MM.1S (cell line): ENCODE measurements around the gene CNTNAP2.

ENCODE experiments used
- DNase-seq: peaks from one replicate; pipeline ENCODE4 v3.0.0-alpha.2; 2015
- H2AFZ ChIP-seq: fragments of 300-600 bp; sonication (generic); 2 replicates; pipeline ENCODE4 v1.6.0; 2016; ENCODE audit warnings: antibody characterized with exemption, low read length
- H3F3A ChIP-seq: fragments of 300-600 bp; sonication (generic); 2 replicates; pipeline ENCODE4 v1.6.1; 2016; ENCODE audit warnings: mild to moderate bottlenecking, antibody characterized with exemption, low read length, moderate library complexity, mixed read lengths; ENCODE audit not compliant: insufficient read depth
- H3K27ac ChIP-seq: fragments of 300-600 bp; sonication (generic); 2 replicates; pipeline ENCODE4 v1.5.1; 2016; ENCODE audit warnings: mild to moderate bottlenecking, low read length
- H3K27me3 ChIP-seq: fragments of 300-600 bp; sonication (generic); replicated peaks from 2 replicates; pipeline ENCODE4 v1.6.0; 2016; ENCODE audit warnings: low read length; ENCODE audit not compliant: insufficient read depth
- H3K36me3 ChIP-seq: fragments of 300-600 bp; sonication (generic); replicated peaks from 2 replicates; pipeline ENCODE4 v1.6.1; 2016; ENCODE audit warnings: mild to moderate bottlenecking, low read length, mixed read lengths; ENCODE audit not compliant: insufficient read depth
- H3K4me1 ChIP-seq: fragments of 300-600 bp; sonication (generic); 2 replicates; pipeline ENCODE4 v1.6.1; 2016; ENCODE audit warnings: low read length, mixed read lengths
- H3K4me2 ChIP-seq: fragments of 300-600 bp; sonication (generic); 2 replicates; pipeline ENCODE4 v1.6.0; 2016; ENCODE audit warnings: low read depth, low read length
- H3K4me3 ChIP-seq: fragments of 300-600 bp; sonication (generic); 2 replicates; pipeline ENCODE4 v1.5.1; 2016; ENCODE audit warnings: low read length, mixed read lengths
- H3K79me2 ChIP-seq: fragments of 300-600 bp; sonication (generic); 2 replicates; pipeline ENCODE4 v1.6.1; 2016; ENCODE audit warnings: mixed run types, low read length, mixed read lengths
- H3K9ac ChIP-seq: fragments of 300-600 bp; sonication (generic); 2 replicates; pipeline ENCODE4 v1.6.1; 2016; ENCODE audit warnings: low read length, mixed read lengths
- H3K9me2 ChIP-seq: fragments of 300-600 bp; sonication (generic); replicated peaks from 2 replicates; pipeline ENCODE4 v1.6.1; 2016; ENCODE audit warnings: mild to moderate bottlenecking, low read length, mixed read lengths; ENCODE audit not compliant: insufficient read depth
- H3K9me3 ChIP-seq: fragments of 300-600 bp; sonication (generic); replicated peaks from 2 replicates; pipeline ENCODE4 v1.6.1; 2016; ENCODE audit warnings: mild to moderate bottlenecking, low read length, mixed read lengths; ENCODE audit not compliant: insufficient read depth
- H4K20me1 ChIP-seq: fragments of 300-600 bp; sonication (generic); 2 replicates; pipeline ENCODE4 v1.6.1; 2016; ENCODE audit warnings: mild to moderate bottlenecking, low read length, moderate library complexity, mixed read lengths; ENCODE audit not compliant: insufficient read depth
- EZH2 ChIP-seq: fragments of 300-600 bp; sonication (generic); optimal IDR thresholded peaks from 2 replicates; pipeline ENCODE3; 2017; ENCODE audit warnings: low read depth, mild to moderate bottlenecking, antibody characterized with exemption, low read length, mixed read lengths
- EZH2phosphoT487 ChIP-seq: fragments of 300-600 bp; sonication (generic); IDR thresholded peaks from 2 replicates; pipeline ENCODE4 v1.6.1; 2018; ENCODE audit warnings: antibody characterized with exemption, low read length
- TF ChIP-seq, protein P1 (sequence below): fragments of 300-600 bp; sonication (generic); IDR thresholded peaks from 2 replicates; pipeline ENCODE4 v1.5.1; 2016; ENCODE audit warnings: antibody characterized with exemption, low read length, mixed read lengths

Gene CNTNAP2

DNA sequence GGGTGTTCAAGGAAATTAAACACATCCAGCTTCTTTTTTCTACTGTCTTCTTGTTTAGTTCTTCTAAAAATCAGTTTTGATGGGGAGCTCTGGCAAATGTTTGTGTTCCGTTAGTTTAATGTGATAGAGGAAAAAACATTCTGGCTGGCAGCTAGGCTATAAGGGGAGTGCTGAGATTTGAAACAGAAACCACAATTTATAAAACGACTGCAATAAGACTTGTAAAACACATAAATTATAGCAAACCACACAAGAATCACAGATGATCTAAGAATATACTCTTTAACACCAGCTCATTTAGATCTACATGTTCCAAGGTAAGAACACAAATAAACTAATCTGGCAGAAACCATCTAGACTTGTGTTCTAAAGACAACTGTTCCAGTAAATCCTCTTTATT, 425.5 kb downstream of the CNTNAP2 start:
- DNase-seq = no peak
- H3K27ac ChIP-seq = no peak overlapping the region
- H3K9me2 ChIP-seq = no peaks in the 10 kb centered on the region

DNA sequence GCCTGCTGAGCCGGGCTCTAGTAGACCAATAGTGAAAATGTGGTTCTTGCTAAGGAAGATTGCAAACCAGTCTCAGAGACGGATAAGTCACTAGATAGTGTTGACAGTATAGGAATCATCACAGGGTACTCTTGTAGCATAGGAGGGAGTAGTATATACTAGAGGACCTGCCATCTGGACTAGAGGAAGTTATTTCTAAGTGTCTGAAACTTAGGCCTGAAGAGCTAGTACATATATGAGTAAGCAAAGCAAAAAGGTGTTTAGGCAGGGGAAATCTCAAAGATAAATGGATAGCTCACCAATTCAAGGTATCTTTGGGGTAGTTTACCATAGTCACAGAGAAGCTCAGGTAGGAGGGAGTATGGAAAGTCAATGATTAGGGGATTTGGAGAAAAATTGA, 428.1 kb downstream of the CNTNAP2 start:
- no peaks in the 10 kb centered on the region for H3K4me1 ChIP-seq
- H3K27me3 ChIP-seq = no peaks in the 10 kb centered on the region
- no peak overlapping the region for H3K27ac ChIP-seq
- H3K4me3 ChIP-seq = no peak overlapping the region
- H3F3A ChIP-seq = no peaks in the 10 kb centered on the region
- no peaks in the 10 kb centered on the region for H4K20me1 ChIP-seq
- H3K9me3 ChIP-seq = no peaks in the 10 kb centered on the region
- no peaks in the 10 kb centered on the region for H3K79me2 ChIP-seq
- TF ChIP-seq EZH2phosphoT487 = no peak
- TF ChIP-seq EZH2 = no peak
- TF ChIP-seq, protein P1, sequence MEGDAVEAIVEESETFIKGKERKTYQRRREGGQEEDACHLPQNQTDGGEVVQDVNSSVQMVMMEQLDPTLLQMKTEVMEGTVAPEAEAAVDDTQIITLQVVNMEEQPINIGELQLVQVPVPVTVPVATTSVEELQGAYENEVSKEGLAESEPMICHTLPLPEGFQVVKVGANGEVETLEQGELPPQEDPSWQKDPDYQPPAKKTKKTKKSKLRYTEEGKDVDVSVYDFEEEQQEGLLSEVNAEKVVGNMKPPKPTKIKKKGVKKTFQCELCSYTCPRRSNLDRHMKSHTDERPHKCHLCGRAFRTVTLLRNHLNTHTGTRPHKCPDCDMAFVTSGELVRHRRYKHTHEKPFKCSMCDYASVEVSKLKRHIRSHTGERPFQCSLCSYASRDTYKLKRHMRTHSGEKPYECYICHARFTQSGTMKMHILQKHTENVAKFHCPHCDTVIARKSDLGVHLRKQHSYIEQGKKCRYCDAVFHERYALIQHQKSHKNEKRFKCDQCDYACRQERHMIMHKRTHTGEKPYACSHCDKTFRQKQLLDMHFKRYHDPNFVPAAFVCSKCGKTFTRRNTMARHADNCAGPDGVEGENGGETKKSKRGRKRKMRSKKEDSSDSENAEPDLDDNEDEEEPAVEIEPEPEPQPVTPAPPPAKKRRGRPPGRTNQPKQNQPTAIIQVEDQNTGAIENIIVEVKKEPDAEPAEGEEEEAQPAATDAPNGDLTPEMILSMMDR = no peak
- no peak overlapping the region for H3K9ac ChIP-seq
- no peaks in the 10 kb centered on the region for H3K9me2 ChIP-seq
- H3K36me3 ChIP-seq = no peaks in the 10 kb centered on the region
- no peak overlapping the region for H2AFZ ChIP-seq
- no peak for DNase-seq
- H3K4me2 ChIP-seq = no peak overlapping the region

More for the DNA sequence above, 425.5 kb downstream of the CNTNAP2 start:
- no peaks in the 10 kb centered on the region for H3K36me3 ChIP-seq
- H2AFZ ChIP-seq = no peak overlapping the region
- no peak overlapping the region for H3K9ac ChIP-seq
- no peaks in the 10 kb centered on the region for H3K27me3 ChIP-seq
- no peak overlapping the region for H3K4me3 ChIP-seq
- H3K9me3 ChIP-seq = no peaks in the 10 kb centered on the region
- H3K79me2 ChIP-seq = no peaks in the 10 kb centered on the region
- H4K20me1 ChIP-seq = no peaks in the 10 kb centered on the region
- H3F3A ChIP-seq = no peaks in the 10 kb centered on the region
- TF ChIP-seq, protein P1 = no peak
- TF ChIP-seq EZH2 (no peak), EZH2phosphoT487 (no peak)
- H3K4me1 ChIP-seq = no peaks in the 10 kb centered on the region
- no peak overlapping the region for H3K4me2 ChIP-seq

DNA sequence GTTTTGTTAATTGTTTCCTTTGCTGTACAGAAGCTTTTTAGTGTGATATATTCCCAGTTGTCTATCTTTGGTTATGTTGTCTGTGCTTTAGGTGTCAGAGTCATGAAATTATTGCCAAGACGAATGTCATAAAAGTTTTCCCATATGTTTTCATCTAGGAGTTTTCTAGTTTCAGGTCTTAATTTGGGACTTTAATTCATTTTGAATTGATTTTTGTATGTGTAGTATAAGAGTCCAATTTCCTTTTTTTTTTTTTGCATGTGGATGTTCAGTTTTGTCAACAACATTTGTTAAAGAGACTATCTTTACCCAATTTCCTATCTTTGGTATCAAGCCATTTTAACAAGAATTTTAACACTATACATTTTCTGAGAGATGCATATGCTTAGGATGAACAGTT, 432.2 kb downstream of the CNTNAP2 start:
- Histone ChIP-seq H3K4me3 (no peak overlapping the region), H3K36me3 (no peaks in the 10 kb centered on the region), H3K4me1 (no peaks in the 10 kb centered on the region), H3K27me3 (no peaks in the 10 kb centered on the region), H3K4me2 (no peak overlapping the region), H3K9me2 (no peaks in the 10 kb centered on the region), H3F3A (no peaks in the 10 kb centered on the region), H3K9ac (no peak overlapping the region), H4K20me1 (no peaks in the 10 kb centered on the region), H3K27ac (no peak overlapping the region), H2AFZ (no peak overlapping the region), H3K9me3 (no peaks in the 10 kb centered on the region), H3K79me2 (no peaks in the 10 kb centered on the region)
- no peak for DNase-seq
- TF ChIP-seq, protein P1 = no peak
- TF ChIP-seq EZH2phosphoT487 (no peak), EZH2 (no peak)
